K562 (cell line): Measurements from ENCODE around the gene NRG3.

Experiments
- ARNT ChIP-seq, 2 experiments: fragments of 450-650 bp; IDR thresholded peaks; 2 replicates each; pipeline ENCODE4 v1.6.1; 2016; ENCODE audit warnings: mild to moderate bottlenecking in 1 of 2
- CHD2 ChIP-seq: IDR thresholded peaks from 2 replicates; pipeline ENCODE4 v1.6.1; 2011; ENCODE audit warnings: low read depth, low read length
- KAT8 ChIP-seq: fragments of 450-650 bp; IDR thresholded peaks from 2 replicates; pipeline ENCODE4 v1.6.1; 2016; ENCODE audit warnings: low read depth, mild to moderate bottlenecking
- RBM15 ChIP-seq: fragments of 200-400 bp; formaldehyde crosslinking; IDR thresholded peaks from 2 replicates; pipeline ENCODE4 v1.6.1; 2018; ENCODE audit warnings: mild to moderate bottlenecking, low read length, moderate library complexity; ENCODE audit not compliant: insufficient read depth
- SMC3 ChIP-seq: conservative IDR thresholded peaks from 2 replicates; pipeline ENCODE4 v1.6.1; 2011; ENCODE audit warnings: low read depth, low read length, improper control_type of control experiment; ENCODE audit not compliant: insufficient read depth
- TF ChIP-seq, protein P1 (sequence below), 3 experiments: IDR thresholded peaks in 2 of 3; conservative IDR thresholded peaks in 1 of 3; 2 replicates each; pipeline ENCODE4 v1.5.1; 2011 to 2012; ENCODE audit warnings: low read length in 3 of 3, mild to moderate bottlenecking in 3 of 3, control low read depth in 2 of 3, improper control_type of control experiment in 1 of 3, inconsistent platforms in 1 of 3, low read depth in 1 of 3, mixed read lengths in 1 of 3, moderate library complexity in 1 of 3; ENCODE audit not compliant: insufficient read depth in 2 of 3
- TF ChIP-seq, protein P2 (sequence below): sonication (generic); formaldehyde crosslinking; IDR thresholded peaks from 2 replicates; pipeline ENCODE4 v1.9.0; 2022; ENCODE audit warnings: mild to moderate bottlenecking, missing genetic modification reagents
- TF ChIP-seq, protein P3 (sequence below): sonication (generic); formaldehyde crosslinking; IDR thresholded peaks from 2 replicates; pipeline ENCODE4 v1.5.0; 2020; ENCODE audit warnings: missing genetic modification reagents
- TF ChIP-seq, protein P4 (sequence below), 2 experiments: fragments of 450-650 bp; formaldehyde crosslinking in 1 of 2; IDR thresholded peaks; 2 replicates each; pipeline versions ENCODE4 v1.4.0 to v1.6.1; 2014 to 2020; ENCODE audit warnings: mild to moderate bottlenecking in 2 of 2, borderline replicate concordance in 1 of 2, low read depth in 1 of 2

DNA sequence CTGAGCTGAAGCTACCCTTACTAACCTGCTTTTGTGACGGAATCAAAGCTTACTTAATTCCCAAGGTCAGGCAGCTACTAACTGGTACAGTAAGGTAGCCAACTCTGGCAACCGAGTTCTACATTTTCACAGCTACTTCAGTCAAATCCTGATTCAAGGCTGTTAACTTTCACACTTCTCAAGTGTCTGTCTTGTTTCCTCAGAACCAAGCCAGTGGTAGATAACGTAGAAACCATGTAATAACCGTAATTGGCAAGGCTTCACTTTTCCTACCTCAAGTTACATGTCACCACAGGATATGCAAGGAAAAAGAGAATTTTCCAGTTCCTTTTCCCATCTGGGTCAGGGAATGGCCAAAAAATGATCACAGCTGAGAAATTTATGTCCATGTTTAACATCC is 746.7 kb downstream of the NRG3 start:
- TF ChIP-seq, protein P1, sequence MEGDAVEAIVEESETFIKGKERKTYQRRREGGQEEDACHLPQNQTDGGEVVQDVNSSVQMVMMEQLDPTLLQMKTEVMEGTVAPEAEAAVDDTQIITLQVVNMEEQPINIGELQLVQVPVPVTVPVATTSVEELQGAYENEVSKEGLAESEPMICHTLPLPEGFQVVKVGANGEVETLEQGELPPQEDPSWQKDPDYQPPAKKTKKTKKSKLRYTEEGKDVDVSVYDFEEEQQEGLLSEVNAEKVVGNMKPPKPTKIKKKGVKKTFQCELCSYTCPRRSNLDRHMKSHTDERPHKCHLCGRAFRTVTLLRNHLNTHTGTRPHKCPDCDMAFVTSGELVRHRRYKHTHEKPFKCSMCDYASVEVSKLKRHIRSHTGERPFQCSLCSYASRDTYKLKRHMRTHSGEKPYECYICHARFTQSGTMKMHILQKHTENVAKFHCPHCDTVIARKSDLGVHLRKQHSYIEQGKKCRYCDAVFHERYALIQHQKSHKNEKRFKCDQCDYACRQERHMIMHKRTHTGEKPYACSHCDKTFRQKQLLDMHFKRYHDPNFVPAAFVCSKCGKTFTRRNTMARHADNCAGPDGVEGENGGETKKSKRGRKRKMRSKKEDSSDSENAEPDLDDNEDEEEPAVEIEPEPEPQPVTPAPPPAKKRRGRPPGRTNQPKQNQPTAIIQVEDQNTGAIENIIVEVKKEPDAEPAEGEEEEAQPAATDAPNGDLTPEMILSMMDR (IDR thresholded peaks at IDR 0.05 in 2 of 3, conservative IDR thresholded peaks at IDR 0.05 in 1 of 3; ENCODE audit: insufficient read depth in 2 of 3, low read depth in 1 of 3, low read length in 3 of 3) = no peak
- TF ChIP-seq SMC3 (no peak), CHD2 (no peak), KAT8 (no peak), ARNT (IDR thresholded peaks at IDR 0.05) (no peak), RBM15 (no peak)
- TF ChIP-seq, protein P2, sequence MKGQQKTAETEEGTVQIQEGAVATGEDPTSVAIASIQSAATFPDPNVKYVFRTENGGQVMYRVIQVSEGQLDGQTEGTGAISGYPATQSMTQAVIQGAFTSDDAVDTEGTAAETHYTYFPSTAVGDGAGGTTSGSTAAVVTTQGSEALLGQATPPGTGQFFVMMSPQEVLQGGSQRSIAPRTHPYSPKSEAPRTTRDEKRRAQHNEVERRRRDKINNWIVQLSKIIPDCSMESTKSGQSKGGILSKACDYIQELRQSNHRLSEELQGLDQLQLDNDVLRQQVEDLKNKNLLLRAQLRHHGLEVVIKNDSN = no peak
- TF ChIP-seq, protein P3, sequence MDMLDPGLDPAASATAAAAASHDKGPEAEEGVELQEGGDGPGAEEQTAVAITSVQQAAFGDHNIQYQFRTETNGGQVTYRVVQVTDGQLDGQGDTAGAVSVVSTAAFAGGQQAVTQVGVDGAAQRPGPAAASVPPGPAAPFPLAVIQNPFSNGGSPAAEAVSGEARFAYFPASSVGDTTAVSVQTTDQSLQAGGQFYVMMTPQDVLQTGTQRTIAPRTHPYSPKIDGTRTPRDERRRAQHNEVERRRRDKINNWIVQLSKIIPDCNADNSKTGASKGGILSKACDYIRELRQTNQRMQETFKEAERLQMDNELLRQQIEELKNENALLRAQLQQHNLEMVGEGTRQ (CRISPR knock-in tag) = no peak
- TF ChIP-seq, protein P4, sequence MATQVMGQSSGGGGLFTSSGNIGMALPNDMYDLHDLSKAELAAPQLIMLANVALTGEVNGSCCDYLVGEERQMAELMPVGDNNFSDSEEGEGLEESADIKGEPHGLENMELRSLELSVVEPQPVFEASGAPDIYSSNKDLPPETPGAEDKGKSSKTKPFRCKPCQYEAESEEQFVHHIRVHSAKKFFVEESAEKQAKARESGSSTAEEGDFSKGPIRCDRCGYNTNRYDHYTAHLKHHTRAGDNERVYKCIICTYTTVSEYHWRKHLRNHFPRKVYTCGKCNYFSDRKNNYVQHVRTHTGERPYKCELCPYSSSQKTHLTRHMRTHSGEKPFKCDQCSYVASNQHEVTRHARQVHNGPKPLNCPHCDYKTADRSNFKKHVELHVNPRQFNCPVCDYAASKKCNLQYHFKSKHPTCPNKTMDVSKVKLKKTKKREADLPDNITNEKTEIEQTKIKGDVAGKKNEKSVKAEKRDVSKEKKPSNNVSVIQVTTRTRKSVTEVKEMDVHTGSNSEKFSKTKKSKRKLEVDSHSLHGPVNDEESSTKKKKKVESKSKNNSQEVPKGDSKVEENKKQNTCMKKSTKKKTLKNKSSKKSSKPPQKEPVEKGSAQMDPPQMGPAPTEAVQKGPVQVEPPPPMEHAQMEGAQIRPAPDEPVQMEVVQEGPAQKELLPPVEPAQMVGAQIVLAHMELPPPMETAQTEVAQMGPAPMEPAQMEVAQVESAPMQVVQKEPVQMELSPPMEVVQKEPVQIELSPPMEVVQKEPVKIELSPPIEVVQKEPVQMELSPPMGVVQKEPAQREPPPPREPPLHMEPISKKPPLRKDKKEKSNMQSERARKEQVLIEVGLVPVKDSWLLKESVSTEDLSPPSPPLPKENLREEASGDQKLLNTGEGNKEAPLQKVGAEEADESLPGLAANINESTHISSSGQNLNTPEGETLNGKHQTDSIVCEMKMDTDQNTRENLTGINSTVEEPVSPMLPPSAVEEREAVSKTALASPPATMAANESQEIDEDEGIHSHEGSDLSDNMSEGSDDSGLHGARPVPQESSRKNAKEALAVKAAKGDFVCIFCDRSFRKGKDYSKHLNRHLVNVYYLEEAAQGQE (IDR thresholded peaks at IDR 0.05; ENCODE audit: borderline replicate concordance) = no peak
- TF ChIP-seq, protein P4 (CRISPR knock-in tag; IDR thresholded peaks at IDR 0.05; ENCODE audit: low read depth) = no peak
